Activated T-helper 1 cell treated with anti-CD3 and anti-CD28 coated beads, Interleukin-2, amount 50 U/mL, for 16 hours (primary cell): ENCODE measurements around the gene SERPINB7.

ENCODE experiments used
- DNase-seq, 2 donors: peaks; one replicate each; pipeline ENCODE4 v3.0.0-alpha.2; 2020; ENCODE audit warnings: low read depth in 1 of 2, low spot score in 1 of 2

Gene SERPINB7

GRCh38 chr18:63784787-63785452 is 9.7 kb downstream of the SERPINB7 start:
- DNase-seq = no peak

- no peak for DNase-seq
Observed at GRCh38 chr18:63787673-63788072, 12.5 kb downstream of the SERPINB7 start.

- peak in 1 of 2 donors; percentile 2 for DNase-seq
Observed at GRCh38 chr18:63788447-63789096, 13.4 kb downstream of the SERPINB7 start.

- DNase-seq = no peak
Observed at GRCh38 chr18:63789327-63789726, 14.1 kb downstream of the SERPINB7 start.

DNA sequence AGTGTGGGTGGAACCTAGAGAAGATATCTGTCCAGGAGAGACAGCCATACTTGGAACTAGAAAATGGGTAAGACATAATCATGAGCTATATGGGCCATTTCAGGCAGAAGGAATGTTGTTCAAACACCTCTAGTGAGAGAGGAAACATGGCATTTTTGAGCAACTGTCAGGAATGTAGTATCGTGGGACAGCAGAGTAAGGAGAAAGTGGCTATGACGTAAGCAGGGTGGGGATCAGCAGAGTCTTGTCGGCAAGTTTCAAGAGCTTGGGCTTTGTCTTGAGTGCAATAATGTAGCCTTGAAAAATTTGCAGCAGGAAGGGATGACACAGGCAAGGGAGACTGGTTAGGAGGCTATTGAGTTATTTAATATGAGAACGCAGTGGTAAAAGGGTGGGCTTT is 20.4 kb downstream of the SERPINB7 start:
- no peak for DNase-seq

- no peak for DNase-seq
Observed at GRCh38 chr18:63799189-63799588, 24.0 kb downstream of the SERPINB7 start.

- DNase-seq = no peak
Observed at GRCh38 chr18:63801343-63801742, 26.1 kb downstream of the SERPINB7 start.

- no peak for DNase-seq
Observed at GRCh38 chr18:63808125-63808524, 32.9 kb downstream of the SERPINB7 start.

DNA sequence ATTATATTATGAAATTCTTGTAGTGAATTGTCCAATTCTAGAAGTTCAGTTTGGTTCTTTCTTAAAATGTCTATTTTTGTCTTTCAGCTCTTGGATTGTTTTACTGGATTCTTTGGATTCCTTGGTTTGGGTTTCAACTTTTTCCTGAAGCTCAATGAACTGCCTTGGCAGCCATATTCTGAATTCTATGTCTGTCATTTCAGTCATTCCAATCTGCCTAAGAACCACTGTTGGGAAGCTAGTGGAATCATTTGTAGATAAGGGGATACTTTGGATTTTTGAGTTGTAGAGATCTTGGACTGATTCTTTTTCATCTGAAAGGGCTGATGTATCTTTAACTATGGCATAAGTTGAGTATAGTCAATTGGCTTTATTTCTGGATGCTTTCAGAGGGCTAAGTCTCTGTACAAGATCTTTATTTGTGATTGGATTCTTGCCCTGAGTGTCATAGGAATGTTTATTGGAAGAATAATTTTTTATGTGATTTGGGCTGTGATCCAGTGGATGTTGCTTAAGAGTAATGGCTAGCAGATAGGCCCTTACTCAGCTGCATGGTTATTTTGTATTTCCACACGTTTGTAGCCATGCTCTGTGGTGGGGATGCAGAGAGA is 42.3 kb downstream of the SERPINB7 start:
- DNase-seq = no peak

- no peak for DNase-seq
Observed at GRCh38 chr18:63818212-63818611, 43.0 kb downstream of the SERPINB7 start.

DNA sequence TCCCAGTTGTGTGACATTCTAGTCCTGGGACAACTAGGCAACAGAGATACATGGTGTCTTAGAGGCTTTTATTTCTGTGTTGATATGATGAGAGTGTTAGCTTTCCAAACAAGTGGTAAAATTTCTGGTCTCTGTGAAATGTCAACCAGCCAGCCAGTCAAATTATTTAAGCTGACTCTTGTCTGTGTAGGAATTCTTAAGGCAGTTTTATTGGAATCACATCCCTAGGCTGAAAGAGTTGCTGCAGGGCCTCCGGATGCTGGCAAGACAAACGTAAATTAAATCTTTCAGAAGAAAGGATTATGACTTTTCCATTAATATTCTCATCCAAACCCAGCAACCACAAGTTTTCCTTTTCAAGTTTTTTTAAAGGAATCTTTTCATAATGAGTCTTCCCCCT is 44.6 kb downstream of the SERPINB7 start:
- no peak for DNase-seq

DNA sequence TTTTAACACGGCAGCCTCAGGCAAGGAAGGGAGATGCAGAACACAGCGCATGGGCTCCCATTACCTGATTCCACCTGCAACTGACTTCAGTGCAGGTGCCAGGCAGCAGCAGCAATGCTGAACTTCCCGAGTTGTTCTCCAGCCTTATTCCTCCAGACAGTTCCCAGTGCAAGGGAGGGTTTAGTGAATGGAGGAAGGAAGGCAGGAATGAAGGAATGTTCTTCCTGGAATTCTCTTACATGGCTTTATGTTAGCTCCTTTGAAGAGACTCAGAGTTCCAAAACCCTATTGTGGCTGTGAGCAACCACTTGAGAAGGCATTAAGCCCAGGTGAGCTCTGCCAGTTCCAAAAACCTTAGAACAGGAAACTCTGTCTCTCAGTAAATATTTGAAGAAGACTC is 45.5 kb downstream of the SERPINB7 start:
- DNase-seq = no peak

GRCh38 chr18:63823516-63824219 is 48.5 kb downstream of the SERPINB7 start:
- DNase-seq = no peak

DNA sequence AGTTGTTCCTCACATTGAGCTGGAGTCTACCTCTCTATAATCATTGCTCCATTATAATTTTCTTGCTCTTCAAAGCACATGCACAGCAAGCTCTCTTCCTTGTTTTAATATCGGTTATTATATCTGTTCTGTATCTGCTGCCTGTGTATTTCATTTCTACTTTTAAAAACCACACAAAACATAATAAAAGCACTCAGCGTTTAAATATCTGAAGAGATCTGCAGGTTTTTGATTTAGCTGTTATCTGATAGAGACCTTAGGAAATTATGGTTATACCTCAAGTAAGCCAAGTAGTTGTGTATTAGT is 49.0 kb downstream of the SERPINB7 start:
- no peak for DNase-seq

GRCh38 chr18:63828120-63828519 is 52.9 kb downstream of the SERPINB7 start:
- no peak for DNase-seq

DNA sequence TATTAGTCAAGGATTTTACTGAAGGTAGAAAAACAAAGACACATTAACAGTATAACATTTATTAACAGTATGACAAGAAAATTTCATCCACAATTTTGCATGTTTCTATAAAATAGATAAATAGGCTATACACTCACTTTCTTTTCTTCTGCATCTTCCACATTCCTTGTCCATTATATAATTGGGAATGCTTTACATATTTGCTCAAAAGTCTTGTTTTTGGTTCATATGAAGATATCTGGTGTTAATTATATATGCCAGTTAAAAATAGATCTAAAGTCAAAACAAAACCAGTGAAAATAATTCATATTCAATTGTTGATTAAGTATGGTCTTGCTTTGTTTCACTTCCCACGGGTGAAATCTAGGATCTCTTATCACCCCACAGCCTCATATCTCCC is 53.4 kb downstream of the SERPINB7 start:
- no peak for DNase-seq

GRCh38 chr18:63829886-63830285 is 54.7 kb downstream of the SERPINB7 start:
- no peak for DNase-seq

DNA sequence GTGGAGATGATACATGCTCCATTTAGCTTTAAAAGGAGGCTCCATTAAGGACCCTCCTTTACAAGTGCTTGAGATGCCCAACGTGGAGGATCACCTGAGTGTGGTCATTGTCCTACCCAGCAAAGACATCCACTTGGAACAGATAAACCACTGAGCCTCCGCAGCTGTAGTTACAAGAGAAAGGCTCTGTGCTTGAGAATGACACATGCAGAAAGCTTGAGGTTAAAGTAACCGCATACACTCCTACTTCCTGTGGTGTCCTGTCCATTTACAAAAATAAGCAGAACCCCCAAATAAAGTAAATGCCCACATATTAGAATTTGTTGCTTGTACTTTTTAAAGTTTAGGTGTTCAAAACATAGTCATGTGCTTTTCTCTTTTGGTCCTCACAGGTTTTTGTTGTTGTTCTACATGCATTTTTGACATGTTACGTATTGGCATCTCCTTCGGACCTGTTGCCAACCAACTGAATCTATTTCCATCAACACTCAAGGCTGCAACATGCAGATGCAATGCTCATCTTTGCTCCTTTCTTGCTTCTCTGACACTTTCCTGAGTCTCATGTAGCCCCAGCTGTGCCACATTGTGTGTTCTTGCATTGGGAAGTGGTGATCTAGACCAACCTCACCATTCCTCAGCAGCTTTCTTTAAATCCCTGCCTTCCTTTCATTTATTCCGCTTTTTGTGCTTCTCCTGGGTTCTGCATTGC is 56.0 kb downstream of the SERPINB7 start:
- no peak for DNase-seq

GRCh38 chr18:63832470-63832869 is 57.3 kb downstream of the SERPINB7 start:
- DNase-seq = no peak

GRCh38 chr18:63834471-63835113 is 59.4 kb downstream of the SERPINB7 start:
- no peak for DNase-seq

DNA sequence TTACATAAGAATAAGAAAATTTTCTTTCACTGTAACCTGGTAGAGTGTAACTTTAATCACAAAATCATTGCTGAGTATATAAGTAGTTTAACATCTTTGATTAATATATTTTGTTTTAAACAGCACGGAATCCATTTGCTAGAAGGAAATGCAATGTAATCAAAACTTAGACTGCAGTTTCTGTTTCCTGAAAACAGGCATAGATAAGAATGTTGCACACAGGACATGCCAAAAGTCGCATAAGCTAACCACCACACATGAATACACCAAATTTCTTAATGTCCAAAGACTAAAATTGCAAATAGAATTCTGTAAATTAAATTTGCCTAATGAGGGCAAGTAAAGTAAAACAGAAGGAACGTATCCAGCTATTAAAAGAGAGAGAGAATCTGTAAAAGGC is 61.2 kb downstream of the SERPINB7 start:
- DNase-seq = no peak
